GM23338 (cell line): ENCODE measurements around the gene IQSEC3. TPM values are rescaled to one million over a fixed set of nuclear protein-coding genes. Genes with fewer than 3 reads are reported as not detected.

ENCODE experiments used
- ATAC-seq: fragments of 200-7000 bp; cut with Tn5 transposase; 3 replicates; pipeline ENCODE4 v1.9.1; 2020
- DNase-seq: peaks from one replicate; pipeline ENCODE4 v3.0.0-alpha.2; 2015; ENCODE audit warnings: low spot score
- H2AFZ ChIP-seq: fragments of 200-600 bp; sonication (generic); 2 replicates; pipeline ENCODE4 v1.8.0; 2016; ENCODE audit warnings: antibody characterized with exemption, mild to moderate bottlenecking, moderate library complexity
- H3F3A ChIP-seq: fragments of 200-600 bp; sonication (generic); replicated peaks from 2 replicates; pipeline ENCODE4 v1.8.0; 2017; ENCODE audit warnings: antibody characterized with exemption, mixed run types, low read depth
- H3K27ac ChIP-seq: fragments of 200-600 bp; sonication (generic); 2 replicates; pipeline ENCODE4 v1.6.1; 2016; ENCODE audit warnings: low read depth
- H3K27me3 ChIP-seq: fragments of 200-600 bp; sonication (generic); 2 replicates; pipeline ENCODE4 v1.8.0; 2016; ENCODE audit warnings: mild to moderate bottlenecking, mixed run types, moderate library complexity; ENCODE audit not compliant: insufficient read depth
- H3K36me3 ChIP-seq: fragments of 200-600 bp; sonication (generic); 2 replicates; pipeline ENCODE4 v1.8.0; 2016; ENCODE audit warnings: mild to moderate bottlenecking; ENCODE audit not compliant: insufficient read depth
- H3K4me1 ChIP-seq: fragments of 200-600 bp; sonication (generic); 2 replicates; pipeline ENCODE4 v1.8.0; 2016; ENCODE audit warnings: mild to moderate bottlenecking, moderate library complexity; ENCODE audit not compliant: insufficient read depth
- H3K4me2 ChIP-seq: fragments of 200-600 bp; sonication (generic); 2 replicates; pipeline ENCODE4 v1.7.1; 2017; ENCODE audit warnings: mixed run types
- H3K4me3 ChIP-seq: fragments of 200-600 bp; sonication (generic); 2 replicates; pipeline ENCODE4 v1.6.1; 2016; ENCODE audit warnings: mixed run types
- H3K79me2 ChIP-seq: fragments of 200-600 bp; sonication (generic); replicated peaks from 2 replicates; pipeline ENCODE4 v1.8.0; 2017; ENCODE audit warnings: mild to moderate bottlenecking; ENCODE audit not compliant: insufficient read depth
- H3K9me2 ChIP-seq: fragments of 200-600 bp; sonication (generic); 2 replicates; pipeline ENCODE4 v1.8.0; 2017; ENCODE audit not compliant: insufficient read depth
- H4K20me1 ChIP-seq: fragments of 200-600 bp; sonication (generic); replicated peaks from 2 replicates; pipeline ENCODE4 v1.8.0; 2017; ENCODE audit warnings: mild to moderate bottlenecking; ENCODE audit not compliant: insufficient read depth
- H3K27ac Mint-ChIP-seq: 2 replicates; pipeline ENCODE4 v1.8.0; 2020; ENCODE audit warnings: inconsistent platforms, mild to moderate bottlenecking, moderate library complexity, mixed read lengths
- H3K27me3 Mint-ChIP-seq: 3 replicates; pipeline ENCODE4 v1.8.0; 2022; ENCODE audit warnings: low read depth, mild to moderate bottlenecking, moderate library complexity, mixed read lengths, inconsistent platforms; ENCODE audit not compliant: insufficient read depth, poor library complexity
- H3K36me3 Mint-ChIP-seq: 3 replicates; pipeline ENCODE4 v1.8.0; 2021; ENCODE audit warnings: low read depth, mild to moderate bottlenecking, inconsistent platforms, moderate library complexity, mixed read lengths
- H3K4me1 Mint-ChIP-seq: 3 replicates; pipeline ENCODE4 v1.8.0; 2020; ENCODE audit warnings: mild to moderate bottlenecking, inconsistent platforms, mixed read lengths
- H3K4me3 Mint-ChIP-seq: 3 replicates; pipeline ENCODE4 v1.8.0; 2021; ENCODE audit warnings: moderate library complexity, mild to moderate bottlenecking, inconsistent platforms, mixed read lengths
- H3K9me3 Mint-ChIP-seq: 3 replicates; pipeline ENCODE4 v1.8.0; 2020; ENCODE audit warnings: moderate library complexity, mild to moderate bottlenecking, inconsistent platforms, mixed read lengths
- CREB1 ChIP-seq: fragments of 250-450 bp; sonication (Bioruptor Pico); IDR thresholded peaks from 2 replicates; pipeline ENCODE4 v1.5.0; 2020; ENCODE audit warnings: low read depth, mild to moderate bottlenecking, moderate library complexity
- EZH2 ChIP-seq: fragments of 200-600 bp; sonication (generic); IDR thresholded peaks from one replicate; pipeline ENCODE4 v1.8.0; 2017; ENCODE audit warnings: antibody characterized with exemption, mild to moderate bottlenecking, low read depth; ENCODE audit not compliant: unreplicated experiment
- EZH2phosphoT487 ChIP-seq: fragments of 200-600 bp; sonication (generic); IDR thresholded peaks from one replicate; pipeline ENCODE4 v1.8.1; 2018; ENCODE audit warnings: antibody characterized with exemption; ENCODE audit not compliant: unreplicated experiment
- JUNB ChIP-seq: IDR thresholded peaks from one replicate; pipeline ENCODE4 v1.6.1; 2016; ENCODE audit warnings: antibody characterized with exemption; ENCODE audit not compliant: unreplicated experiment
- NANOG ChIP-seq: IDR thresholded peaks from 2 replicates; pipeline ENCODE4 v1.6.1; 2016; ENCODE audit warnings: antibody characterized with exemption, borderline replicate concordance
- POLR2AphosphoS5 ChIP-seq: IDR thresholded peaks from 2 replicates; pipeline ENCODE4 v1.6.1; 2016; ENCODE audit warnings: antibody characterized with exemption, low read depth
- STAT1 ChIP-seq: IDR thresholded peaks from one replicate; pipeline ENCODE4 v1.6.1; 2016; ENCODE audit warnings: antibody characterized with exemption; ENCODE audit not compliant: unreplicated experiment
- ZNF114 ChIP-seq: fragments of 250-450 bp; sonication (Bioruptor Pico); IDR thresholded peaks from 2 replicates; pipeline ENCODE4 v1.5.0; 2020; ENCODE audit warnings: mild to moderate bottlenecking, moderate library complexity
- ZNF331 ChIP-seq: fragments of 250-450 bp; sonication (Bioruptor Pico); IDR thresholded peaks from 2 replicates; pipeline ENCODE4 v1.5.0; 2020; ENCODE audit warnings: low read depth, mild to moderate bottlenecking, moderate library complexity
- polyA plus RNA-seq: library from polyadenylated mRNA; unstranded; fragments of >200 nt; fragmentation: Nextera tagmentation; extraction: Ambion mirVana; gene quantifications from 2 replicates; pipeline ENCODE4 v1.2.1, GENCODE V29; 2016
- total RNA-seq: library from RNA; depleted of rRNA; stranded (reverse); fragments of >200 nt; shearing (Covaris generic); gene quantifications from 2 replicates; pipeline ENCODE4 v1.2.3, GENCODE V29; 2014
- TF ChIP-seq, protein P1 (sequence below): IDR thresholded peaks from one replicate; pipeline ENCODE4 v1.6.1; 2018; ENCODE audit warnings: antibody characterized with exemption; ENCODE audit not compliant: unreplicated experiment
- TF ChIP-seq, protein P2 (sequence below): IDR thresholded peaks from 2 replicates; pipeline ENCODE4 v1.6.1; 2016; ENCODE audit warnings: antibody characterized with exemption
- TF ChIP-seq, protein P3 (sequence below), 2 experiments: fragments of 200-600 bp in 1 of 2; sonication (generic) in 1 of 2; conservative IDR thresholded peaks; 2 replicates each; pipeline versions ENCODE4 v1.5.1 to v1.6.1; 2016 to 2017; ENCODE audit warnings: antibody characterized with exemption in 2 of 2, low read depth in 2 of 2, mild to moderate bottlenecking in 2 of 2, moderate library complexity in 1 of 2

IQSEC3 gene
- total and polyA plus RNA-seq, 2 experiments from 2014 or later: 2.1 to 3.6 TPM

DNA sequence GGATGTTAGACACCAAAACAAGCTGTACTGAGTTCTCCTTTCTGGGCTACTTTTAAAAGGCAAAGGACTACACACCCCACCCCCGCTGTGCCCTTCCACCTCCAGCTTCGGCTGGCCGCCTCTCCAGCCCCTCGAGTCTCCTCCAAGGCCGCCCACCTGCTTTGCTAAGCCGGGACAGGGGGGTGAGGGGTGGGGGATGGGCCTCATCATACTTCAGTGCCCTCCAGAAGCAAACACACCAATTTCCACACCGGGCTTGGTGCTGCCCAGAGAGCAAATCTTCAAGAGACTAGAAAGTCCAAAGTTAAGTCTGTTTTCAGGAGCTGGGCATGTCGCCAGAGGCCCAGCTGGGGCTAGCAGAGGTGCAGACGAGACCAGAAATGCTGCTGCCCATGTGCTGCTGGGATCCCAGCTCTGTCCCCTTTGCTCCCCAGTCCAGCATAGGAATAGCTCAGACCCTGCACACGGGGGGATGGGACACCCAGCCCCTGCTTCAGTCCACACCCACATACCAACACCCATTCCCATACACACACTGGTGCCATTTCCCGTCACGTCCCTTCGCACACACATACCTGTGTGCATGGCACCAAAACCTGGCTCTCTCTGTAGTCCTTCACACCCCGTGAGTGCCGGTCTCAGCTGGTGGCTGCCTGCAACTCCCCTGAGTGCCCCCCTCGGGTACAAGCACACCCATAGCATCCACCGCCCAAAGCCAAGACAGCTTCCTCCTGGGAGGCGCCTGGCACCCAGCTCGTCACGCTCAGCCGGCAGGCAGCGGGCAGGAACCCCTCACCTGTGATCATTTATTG is 146.4 kb downstream of the IQSEC3 start:
- no peak overlapping the region for H3K4me2 ChIP-seq
- H2AFZ ChIP-seq: no peak overlapping the region
- Mint-ChIP-seq H3K27me3 (peaks cover 15% of the 10 kb centered on the region), H3K4me3 (no peak overlapping the region), H3K27ac (no peak overlapping the region), H3K4me1 (peaks cover 31% of the 10 kb centered on the region), H3K9me3 (no peaks in the 10 kb centered on the region), H3K36me3 (no peaks in the 10 kb centered on the region; the same call in 2 of the 3 replicates)
- H3K27me3 ChIP-seq: peaks cover 12% of the 10 kb centered on the region
- ATAC-seq (no peak), DNase-seq (no peak)
- peaks cover 6% of the 10 kb centered on the region; the same call in 1 of the 2 replicates for H3K4me1 ChIP-seq
- H3F3A ChIP-seq: no peaks in the 10 kb centered on the region
- H3K79me2 ChIP-seq: no peaks in the 10 kb centered on the region
- H3K36me3 ChIP-seq: no peaks in the 10 kb centered on the region
- H4K20me1 ChIP-seq: no peaks in the 10 kb centered on the region
- no peak overlapping the region for H3K4me3 ChIP-seq
- no peak for TF ChIP-seq CREB1 (CRISPR knock-in tag)
- TF ChIP-seq STAT1: no peak
- TF ChIP-seq, protein P1, sequence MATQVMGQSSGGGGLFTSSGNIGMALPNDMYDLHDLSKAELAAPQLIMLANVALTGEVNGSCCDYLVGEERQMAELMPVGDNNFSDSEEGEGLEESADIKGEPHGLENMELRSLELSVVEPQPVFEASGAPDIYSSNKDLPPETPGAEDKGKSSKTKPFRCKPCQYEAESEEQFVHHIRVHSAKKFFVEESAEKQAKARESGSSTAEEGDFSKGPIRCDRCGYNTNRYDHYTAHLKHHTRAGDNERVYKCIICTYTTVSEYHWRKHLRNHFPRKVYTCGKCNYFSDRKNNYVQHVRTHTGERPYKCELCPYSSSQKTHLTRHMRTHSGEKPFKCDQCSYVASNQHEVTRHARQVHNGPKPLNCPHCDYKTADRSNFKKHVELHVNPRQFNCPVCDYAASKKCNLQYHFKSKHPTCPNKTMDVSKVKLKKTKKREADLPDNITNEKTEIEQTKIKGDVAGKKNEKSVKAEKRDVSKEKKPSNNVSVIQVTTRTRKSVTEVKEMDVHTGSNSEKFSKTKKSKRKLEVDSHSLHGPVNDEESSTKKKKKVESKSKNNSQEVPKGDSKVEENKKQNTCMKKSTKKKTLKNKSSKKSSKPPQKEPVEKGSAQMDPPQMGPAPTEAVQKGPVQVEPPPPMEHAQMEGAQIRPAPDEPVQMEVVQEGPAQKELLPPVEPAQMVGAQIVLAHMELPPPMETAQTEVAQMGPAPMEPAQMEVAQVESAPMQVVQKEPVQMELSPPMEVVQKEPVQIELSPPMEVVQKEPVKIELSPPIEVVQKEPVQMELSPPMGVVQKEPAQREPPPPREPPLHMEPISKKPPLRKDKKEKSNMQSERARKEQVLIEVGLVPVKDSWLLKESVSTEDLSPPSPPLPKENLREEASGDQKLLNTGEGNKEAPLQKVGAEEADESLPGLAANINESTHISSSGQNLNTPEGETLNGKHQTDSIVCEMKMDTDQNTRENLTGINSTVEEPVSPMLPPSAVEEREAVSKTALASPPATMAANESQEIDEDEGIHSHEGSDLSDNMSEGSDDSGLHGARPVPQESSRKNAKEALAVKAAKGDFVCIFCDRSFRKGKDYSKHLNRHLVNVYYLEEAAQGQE: no peak
- TF ChIP-seq ZNF331 (CRISPR knock-in tag): no peak
- TF ChIP-seq ZNF114 (CRISPR knock-in tag): no peak
- no peak for TF ChIP-seq JUNB
- TF ChIP-seq, protein P2, sequence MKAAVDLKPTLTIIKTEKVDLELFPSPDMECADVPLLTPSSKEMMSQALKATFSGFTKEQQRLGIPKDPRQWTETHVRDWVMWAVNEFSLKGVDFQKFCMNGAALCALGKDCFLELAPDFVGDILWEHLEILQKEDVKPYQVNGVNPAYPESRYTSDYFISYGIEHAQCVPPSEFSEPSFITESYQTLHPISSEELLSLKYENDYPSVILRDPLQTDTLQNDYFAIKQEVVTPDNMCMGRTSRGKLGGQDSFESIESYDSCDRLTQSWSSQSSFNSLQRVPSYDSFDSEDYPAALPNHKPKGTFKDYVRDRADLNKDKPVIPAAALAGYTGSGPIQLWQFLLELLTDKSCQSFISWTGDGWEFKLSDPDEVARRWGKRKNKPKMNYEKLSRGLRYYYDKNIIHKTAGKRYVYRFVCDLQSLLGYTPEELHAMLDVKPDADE: no peak
- TF ChIP-seq EZH2phosphoT487: no peak
- no peak for TF ChIP-seq POLR2AphosphoS5
- TF ChIP-seq NANOG: no peak
- TF ChIP-seq EZH2: no peak
- TF ChIP-seq, protein P3, sequence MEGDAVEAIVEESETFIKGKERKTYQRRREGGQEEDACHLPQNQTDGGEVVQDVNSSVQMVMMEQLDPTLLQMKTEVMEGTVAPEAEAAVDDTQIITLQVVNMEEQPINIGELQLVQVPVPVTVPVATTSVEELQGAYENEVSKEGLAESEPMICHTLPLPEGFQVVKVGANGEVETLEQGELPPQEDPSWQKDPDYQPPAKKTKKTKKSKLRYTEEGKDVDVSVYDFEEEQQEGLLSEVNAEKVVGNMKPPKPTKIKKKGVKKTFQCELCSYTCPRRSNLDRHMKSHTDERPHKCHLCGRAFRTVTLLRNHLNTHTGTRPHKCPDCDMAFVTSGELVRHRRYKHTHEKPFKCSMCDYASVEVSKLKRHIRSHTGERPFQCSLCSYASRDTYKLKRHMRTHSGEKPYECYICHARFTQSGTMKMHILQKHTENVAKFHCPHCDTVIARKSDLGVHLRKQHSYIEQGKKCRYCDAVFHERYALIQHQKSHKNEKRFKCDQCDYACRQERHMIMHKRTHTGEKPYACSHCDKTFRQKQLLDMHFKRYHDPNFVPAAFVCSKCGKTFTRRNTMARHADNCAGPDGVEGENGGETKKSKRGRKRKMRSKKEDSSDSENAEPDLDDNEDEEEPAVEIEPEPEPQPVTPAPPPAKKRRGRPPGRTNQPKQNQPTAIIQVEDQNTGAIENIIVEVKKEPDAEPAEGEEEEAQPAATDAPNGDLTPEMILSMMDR (conservative IDR thresholded peaks at IDR 0.05; ENCODE audit: low read depth in 2 of 2): no peak
- no peak overlapping the region for H3K27ac ChIP-seq
- no peaks in the 10 kb centered on the region for H3K9me2 ChIP-seq
